Thoracic aorta (tissue), 2 donors: ENCODE results near the gene ACYP2. TPM values are rescaled to one million over a fixed set of nuclear protein-coding genes. Genes with fewer than 3 reads are reported as not detected.
"Not testable (repeated sequence)": the region's sequence is repeated elsewhere in the genome, so short reads cannot be mapped to it uniquely, and the experiment has no call there.

Experiments used
- ATAC-seq: fragments of 150-250 bp; one replicate; pipeline ENCODE4 v1.8.0; 2017; ENCODE audit warnings: low read depth; ENCODE audit not compliant: insufficient number of reproducible peaks, low FRiP score
- DNase-seq: peaks from one replicate; pipeline ENCODE4 v3.0.0-alpha.2; 2020; ENCODE audit warnings: low spot score
- H3K27ac ChIP-seq, 2 donors: fragments of 200-600 bp; sonication (generic); 1 replicate in 1 of 2; 2 replicates in 1 of 2; pipeline ENCODE4 v1.5.1; 2016; ENCODE audit warnings: mild to moderate bottlenecking in 2 of 2, moderate library complexity in 2 of 2
- H3K27me3 ChIP-seq: fragments of 200-600 bp; sonication (generic); replicated peaks from 2 replicates; pipeline ENCODE4 v1.6.0; 2016; ENCODE audit warnings: mild to moderate bottlenecking; ENCODE audit not compliant: insufficient read depth
- H3K36me3 ChIP-seq: fragments of 200-600 bp; sonication (generic); one replicate; pipeline ENCODE4 v1.5.1; 2016
- H3K4me1 ChIP-seq, 2 donors: fragments of 200-600 bp; sonication (generic); 1 replicate in 1 of 2; 2 replicates in 1 of 2; pipeline versions ENCODE4 v1.5.1 to v1.6.0; 2016; ENCODE audit warnings: low read depth in 2 of 2, mild to moderate bottlenecking in 1 of 2; ENCODE audit not compliant: control insufficient read depth in 1 of 2
- H3K4me3 ChIP-seq: fragments of 200-600 bp; sonication (generic); 2 replicates; pipeline ENCODE4 v1.5.1; 2016; ENCODE audit warnings: mild to moderate bottlenecking
- H3K9me3 ChIP-seq: fragments of 200-600 bp; sonication (generic); 2 replicates; pipeline ENCODE4 v1.5.1; 2016
- CTCF ChIP-seq: fragments of 200-600 bp; sonication (generic); IDR thresholded peaks from one replicate; pipeline ENCODE4 v1.5.1; 2019; ENCODE audit warnings: antibody characterized with exemption
- total RNA-seq, 2 donors: library from RNA; depleted of rRNA; stranded (reverse); fragments of >200 nt; gene quantifications; one replicate each; pipeline versions ENCODE4 v1.1.0 to v1.2.3, GENCODE V29; 2016

ACYP2 gene
- total RNA-seq, 2 donors from 2014 or later, result 15.5 to 26.7 TPM

GRCh38 chr2:54106631-54107454 is 8.6 kb upstream of the ACYP2 start:
- no peaks in the 10 kb centered on the region for H3K27me3 ChIP-seq
- TF ChIP-seq CTCF, result peak; percentile 65
- DNase-seq (no peak), ATAC-seq (peak; percentile 67)
- H3K36me3 ChIP-seq, result no peaks in the 10 kb centered on the region
- H3K9me3 ChIP-seq, result no peaks in the 10 kb centered on the region
- peak overlapping the region; percentile 13 for H3K4me3 ChIP-seq
- H3K27ac ChIP-seq, result no peak overlapping the region
- peaks cover 6 to 23% of the 10 kb centered on the region in 2 donors for H3K4me1 ChIP-seq

GRCh38 chr2:54107455-54107764 is 8.0 kb upstream of the ACYP2 start:
- Histone ChIP-seq H3K4me1 (peaks cover 6 to 23% of the 10 kb centered on the region in 2 donors), H3K27me3 (no peaks in the 10 kb centered on the region), H3K36me3 (no peaks in the 10 kb centered on the region), H3K4me3 (no peak overlapping the region), H3K27ac (no peak overlapping the region), H3K9me3 (no peaks in the 10 kb centered on the region)
- ATAC-seq, result no peak
- no peak for DNase-seq
- no peak for TF ChIP-seq CTCF

GRCh38 chr2:54107903-54108615 is 7.4 kb upstream of the ACYP2 start:
- no peak overlapping the region for H3K4me3 ChIP-seq
- no peaks in the 10 kb centered on the region for H3K36me3 ChIP-seq
- peaks cover 6 to 23% of the 10 kb centered on the region in 2 donors for H3K4me1 ChIP-seq
- no peaks in the 10 kb centered on the region for H3K27me3 ChIP-seq
- H3K9me3 ChIP-seq, result no peaks in the 10 kb centered on the region
- H3K27ac ChIP-seq, result no peak overlapping the region
- no peak for TF ChIP-seq CTCF
- no peak for DNase-seq
- no peak for ATAC-seq

GRCh38 chr2:54109848-54110247 is 5.6 kb upstream of the ACYP2 start:
- no peak for TF ChIP-seq CTCF
- Histone ChIP-seq H3K27me3 (no peaks in the 10 kb centered on the region), H3K4me3 (no peak overlapping the region), H3K9me3 (no peaks in the 10 kb centered on the region), H3K4me1 (peaks cover 3 to 17% of the 10 kb centered on the region in 2 donors), H3K36me3 (no peaks in the 10 kb centered on the region), H3K27ac (no peak overlapping the region)
- no peak for ATAC-seq
- no peak for DNase-seq

- Histone ChIP-seq H3K27ac (peak overlapping the region; percentile 100), H3K4me3 (peak overlapping the region; percentile 94)
- H3K36me3 ChIP-seq, H3K9me3 ChIP-seq, DNase-seq, H3K27me3 ChIP-seq, ATAC-seq, H3K4me1 ChIP-seq: not testable (repeated sequence)
Measured at GRCh38 chr2:54114479-54114878, 936 bp upstream of the ACYP2 start.
